ENCODE measurements around the gene LUC7L. TPM values are rescaled to one million over a fixed set of nuclear protein-coding genes. Genes with fewer than 3 reads are reported as not detected.

LUC7L gene
- total and polyA plus RNA-seq, 4 experiments from 2014 or later, result 5.1 to 157 (median 80.1) TPM

DNA sequence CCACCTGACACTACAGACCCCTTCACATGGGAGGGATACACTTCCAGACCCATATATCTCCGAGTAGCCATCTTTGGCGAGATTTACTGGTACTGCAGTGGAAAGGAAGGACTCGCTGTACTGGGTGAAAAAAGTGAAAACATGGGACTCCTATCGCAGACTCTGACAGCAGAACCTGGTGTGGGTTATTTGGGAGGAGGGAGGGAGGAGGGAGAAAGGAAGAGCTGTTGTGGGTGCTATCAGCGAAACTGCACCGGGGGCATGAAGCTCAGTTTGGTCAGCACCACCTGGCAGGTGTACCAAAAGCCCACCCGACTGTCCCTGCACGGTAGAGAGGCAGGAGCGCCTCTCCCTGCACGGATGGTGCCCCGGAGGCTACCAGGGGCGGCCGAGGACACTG lies 44.0 kb downstream of the LUC7L start:
- Histone ChIP-seq H3K9me3 (ENCODE audit: control insufficient read depth in 1 of 2, low read length in 2 of 2) (no peaks in the 10 kb centered on the region), H3K27ac (ENCODE audit: low read depth, low read length) (no peak overlapping the region), H3K27me3 (ENCODE audit: insufficient read depth, low read length) (no peaks in the 10 kb centered on the region), H3K4me3 (ENCODE audit: low read length in 2 of 2) (no peak overlapping the region), H3K4me1 (ENCODE audit: insufficient read depth, low read length) (peaks cover 15% of the 10 kb centered on the region), H3K36me3 (ENCODE audit: insufficient read depth, low read length) (peaks cover 15% of the 10 kb centered on the region)
- peaks cover 0 to 2% (median 0%) of the 10 kb centered on the region in 8 donors for H3K9me3 Mint-ChIP-seq
- H3K36me3 Mint-ChIP-seq, result peaks cover 10 to 19% of the 10 kb centered on the region in 2 donors
- peaks cover 0 to 8% (median 3%) of the 10 kb centered on the region in 4 donors for H3K4me1 Mint-ChIP-seq
- H3K27ac Mint-ChIP-seq, result no peak overlapping the region
- ChIA-PET POLR2A (ENCODE audit: partially characterized antibody) (no interaction called here), CTCF (ENCODE audit: partially characterized antibody) (interaction anchor here (1.2 kb wide), 1 partner anchor 119 kb away, joined by 4 read pairs; no protein-coding TSS in a partner anchor)
- no peak overlapping the region for H3K4me3 Mint-ChIP-seq
- intact Hi-C loops (cut with micrococcal nuclease), result no loop called here
- DNase-seq, result no peak
- H3K27me3 Mint-ChIP-seq, result no peaks in the 10 kb centered on the region

DNA sequence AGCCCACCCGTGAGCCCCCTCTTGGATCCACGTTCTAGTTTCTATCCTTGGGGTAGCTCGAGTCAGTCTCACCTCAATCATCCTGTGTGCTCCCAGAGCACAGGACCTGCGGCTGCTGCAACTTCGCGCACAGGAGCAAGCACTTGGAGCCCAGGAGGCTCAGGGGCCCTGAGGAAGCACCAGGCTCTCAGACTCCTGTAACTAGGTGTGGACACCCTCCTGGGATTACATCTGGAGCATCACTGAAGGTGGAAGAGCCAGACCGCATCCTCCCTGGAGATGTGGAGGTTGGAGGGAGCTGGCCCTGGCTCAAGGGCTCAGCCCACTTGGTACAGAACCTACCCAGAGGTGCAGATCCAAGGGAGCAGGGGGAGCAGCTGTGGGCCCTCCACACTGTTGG lies 46.2 kb downstream of the LUC7L start:
- peaks cover 17% of the 10 kb centered on the region for H3K27me3 ChIP-seq (ENCODE audit: insufficient read depth, low read length)
- H3K4me3 Mint-ChIP-seq, result no peak overlapping the region
- POLR2A ChIA-PET (ENCODE audit: partially characterized antibody), result no interaction called here
- peaks cover 0 to 2% of the 10 kb centered on the region in 2 donors for H3K36me3 Mint-ChIP-seq
- peaks cover 1 to 10% (median 5%) of the 10 kb centered on the region in 4 donors for H3K4me1 Mint-ChIP-seq
- H3K36me3 ChIP-seq (ENCODE audit: insufficient read depth, low read length), result no peaks in the 10 kb centered on the region
- H3K27ac ChIP-seq (ENCODE audit: low read depth, low read length), result no peak overlapping the region
- H3K4me3 ChIP-seq (ENCODE audit: low read length in 2 of 2), result no peak overlapping the region
- CTCF ChIA-PET (ENCODE audit: partially characterized antibody), result interaction anchor here (0.7 to 3.5 kb wide), 11 partner anchors 8 to 179 kb away, joined by 3 to 29 read pairs (median 4); partner anchors contain the start of genes POLR3K and SNRNP25
- no peaks in the 10 kb centered on the region for H3K9me3 ChIP-seq (ENCODE audit: control insufficient read depth in 1 of 2, low read length in 2 of 2)
- H3K27ac Mint-ChIP-seq, result peak overlapping the region in 2 of 7 donors; percentile 8 to 68
- intact Hi-C loops (cut with micrococcal nuclease), result no loop called here
- peaks cover 11 to 12% of the 10 kb centered on the region in 2 donors for H3K27me3 Mint-ChIP-seq
- DNase-seq, result no peak
- peaks cover 21% of the 10 kb centered on the region for H3K4me1 ChIP-seq (ENCODE audit: insufficient read depth, low read length)
- peaks cover 0 to 2% (median 0%) of the 10 kb centered on the region in 8 donors for H3K9me3 Mint-ChIP-seq

DNA sequence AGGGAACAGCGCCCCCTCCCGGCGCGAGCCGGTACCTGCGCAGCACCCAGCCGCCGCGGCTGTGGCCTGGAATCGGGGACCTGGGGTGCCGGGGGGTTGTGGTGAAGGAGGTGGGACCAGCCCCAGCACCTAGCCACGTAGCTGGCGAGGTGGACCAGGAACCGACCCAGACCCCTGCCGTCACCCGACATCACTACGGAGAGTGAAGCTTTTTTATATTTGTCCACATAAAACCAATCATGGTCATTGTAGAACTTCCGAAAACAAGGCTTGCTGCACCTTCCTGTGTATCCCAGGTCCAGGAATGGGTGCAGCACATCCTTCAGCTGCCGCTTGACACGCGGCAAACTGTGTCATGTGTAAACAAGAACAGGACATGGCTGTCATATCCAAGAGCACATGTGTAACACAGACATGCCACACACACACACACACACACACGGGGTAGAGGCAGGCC lies 47.7 kb downstream of the LUC7L start:
- Histone ChIP-seq H3K27ac (ENCODE audit: low read depth, low read length) (no peak overlapping the region), H3K4me1 (ENCODE audit: insufficient read depth, low read length) (peaks cover 21% of the 10 kb centered on the region), H3K36me3 (ENCODE audit: insufficient read depth, low read length) (no peaks in the 10 kb centered on the region), H3K9me3 (ENCODE audit: control insufficient read depth in 1 of 2, low read length in 2 of 2) (no peaks in the 10 kb centered on the region), H3K4me3 (ENCODE audit: low read length in 2 of 2) (no peak overlapping the region), H3K27me3 (ENCODE audit: insufficient read depth, low read length) (peaks cover 24% of the 10 kb centered on the region)
- H3K27me3 Mint-ChIP-seq, result peaks cover 12 to 18% of the 10 kb centered on the region in 2 donors
- ChIA-PET POLR2A (ENCODE audit: partially characterized antibody) (no interaction called here), CTCF (ENCODE audit: partially characterized antibody) (interaction anchor here (0.6 to 3.5 kb wide), 14 partner anchors 10 to 180 kb away, joined by 3 to 29 read pairs (median 4); partner anchors contain the start of genes POLR3K and SNRNP25)
- H3K9me3 Mint-ChIP-seq, result no peaks in the 10 kb centered on the region
- no peaks in the 10 kb centered on the region for H3K36me3 Mint-ChIP-seq
- DNase-seq, result no peak
- peak overlapping the region in 3 of 7 donors; percentile 40 to 70 (median 55) for H3K27ac Mint-ChIP-seq
- intact Hi-C loops (cut with micrococcal nuclease), result loop anchor here (1.0 to 2.0 kb wide), 4 partner anchors 43 to 181 kb away; partner anchors contain the start of gene NPRL3
- peaks cover 2 to 16% (median 9%) of the 10 kb centered on the region in 4 donors for H3K4me1 Mint-ChIP-seq
- H3K4me3 Mint-ChIP-seq, result no peak overlapping the region

DNA sequence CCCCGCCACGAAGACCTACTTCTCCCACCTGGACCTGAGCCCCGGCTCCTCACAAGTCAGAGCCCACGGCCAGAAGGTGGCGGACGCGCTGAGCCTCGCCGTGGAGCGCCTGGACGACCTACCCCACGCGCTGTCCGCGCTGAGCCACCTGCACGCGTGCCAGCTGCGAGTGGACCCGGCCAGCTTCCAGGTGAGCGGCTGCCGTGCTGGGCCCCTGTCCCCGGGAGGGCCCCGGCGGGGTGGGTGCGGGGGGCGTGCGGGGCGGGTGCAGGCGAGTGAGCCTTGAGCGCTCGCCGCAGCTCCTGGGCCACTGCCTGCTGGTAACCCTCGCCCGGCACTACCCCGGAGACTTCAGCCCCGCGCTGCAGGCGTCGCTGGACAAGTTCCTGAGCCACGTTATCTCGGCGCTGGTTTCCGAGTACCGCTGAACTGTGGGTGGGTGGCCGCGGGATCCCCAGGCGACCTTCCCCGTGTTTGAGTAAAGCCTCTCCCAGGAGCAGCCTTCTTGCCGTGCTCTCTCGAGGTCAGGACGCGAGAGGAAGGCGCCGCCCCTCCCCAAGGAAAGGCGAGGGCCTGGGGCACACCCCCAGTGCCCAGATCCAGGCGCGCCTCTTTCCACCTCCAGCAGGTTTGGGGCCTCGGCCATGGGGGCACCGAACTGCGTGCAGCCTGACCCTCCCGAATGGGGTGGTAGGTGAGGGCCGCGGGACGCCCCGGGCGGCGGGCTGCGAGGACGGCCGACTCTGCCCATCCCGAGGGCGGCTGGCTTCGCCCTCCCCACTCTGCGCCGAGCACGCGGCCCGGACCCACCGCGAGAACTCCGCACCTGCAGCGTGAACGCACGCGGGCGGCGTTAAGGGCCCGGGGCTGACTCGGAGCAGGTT lies 48.3 kb downstream of the LUC7L start:
- no peaks in the 10 kb centered on the region for H3K9me3 ChIP-seq (ENCODE audit: control insufficient read depth in 1 of 2, low read length in 2 of 2)
- ChIA-PET POLR2A (ENCODE audit: partially characterized antibody) (interaction anchor here (0.6 to 1.0 kb wide), 2 partner anchors 47 to 115 kb away, joined by 3 read pairs; no protein-coding TSS in a partner anchor), CTCF (ENCODE audit: partially characterized antibody) (interaction anchor here (0.6 to 3.5 kb wide), 12 partner anchors 11 to 162 kb away, joined by 3 to 29 read pairs (median 6); partner anchors contain the start of genes POLR3K and SNRNP25)
- Mint-ChIP-seq H3K9me3 (no peaks in the 10 kb centered on the region), H3K4me3 (peak overlapping the region in 4 of 8 donors; percentile 31 to 63 (median 48)), H3K4me1 (peaks cover 2 to 16% (median 9%) of the 10 kb centered on the region in 4 donors), H3K27me3 (peaks cover 12 to 18% of the 10 kb centered on the region in 2 donors), H3K27ac (no peak overlapping the region), H3K36me3 (no peaks in the 10 kb centered on the region)
- H3K27me3 ChIP-seq (ENCODE audit: insufficient read depth, low read length), result peaks cover 24% of the 10 kb centered on the region
- H3K27ac ChIP-seq (ENCODE audit: low read depth, low read length), result no peak overlapping the region
- H3K4me3 ChIP-seq (ENCODE audit: low read length in 2 of 2), result peak overlapping the region in 1 of 2 donors; percentile 41
- peaks cover 21% of the 10 kb centered on the region for H3K4me1 ChIP-seq (ENCODE audit: insufficient read depth, low read length)
- intact Hi-C loops (cut with micrococcal nuclease), result loop anchor here (1.0 to 2.0 kb wide), 4 partner anchors 42 to 182 kb away; partner anchors contain the start of gene NPRL3
- no peaks in the 10 kb centered on the region for H3K36me3 ChIP-seq (ENCODE audit: insufficient read depth, low read length)
- peak; percentile 79 to 84 (median 82) for DNase-seq

DNA sequence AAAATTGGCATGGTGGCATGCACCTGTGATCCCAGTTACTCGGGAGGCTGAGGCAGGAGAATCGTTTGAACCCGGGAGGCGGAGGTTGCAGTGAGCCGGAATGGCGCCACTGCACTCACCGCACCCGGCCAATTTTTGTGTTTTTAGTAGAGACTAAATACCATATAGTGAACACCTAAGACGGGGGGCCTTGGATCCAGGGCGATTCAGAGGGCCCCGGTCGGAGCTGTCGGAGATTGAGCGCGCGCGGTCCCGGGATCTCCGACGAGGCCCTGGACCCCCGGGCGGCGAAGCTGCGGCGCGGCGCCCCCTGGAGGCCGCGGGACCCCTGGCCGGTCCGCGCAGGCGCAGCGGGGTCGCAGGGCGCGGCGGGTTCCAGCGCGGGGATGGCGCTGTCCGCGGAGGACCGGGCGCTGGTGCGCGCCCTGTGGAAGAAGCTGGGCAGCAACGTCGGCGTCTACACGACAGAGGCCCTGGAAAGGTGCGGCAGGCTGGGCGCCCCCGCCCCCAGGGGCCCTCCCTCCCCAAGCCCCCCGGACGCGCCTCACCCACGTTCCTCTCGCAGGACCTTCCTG lies 49.1 kb downstream of the LUC7L start, which contains the start of gene HBQ1:
Gene HBQ1, plus strand, starts transcription at position 359 of the 575 bp plus-strand sequence. Its CDS starts 28 bp downstream, at position 387.
- H3K9me3 ChIP-seq (ENCODE audit: control insufficient read depth in 1 of 2, low read length in 2 of 2), result no peaks in the 10 kb centered on the region
- H3K27me3 Mint-ChIP-seq, result peaks cover 17 to 23% of the 10 kb centered on the region in 2 donors
- H3K4me1 ChIP-seq (ENCODE audit: insufficient read depth, low read length), result peaks cover 21% of the 10 kb centered on the region
- peak within 1 kb of the TSS in 1 of 2 donors; percentile 41 for H3K4me3 ChIP-seq (ENCODE audit: low read length in 2 of 2)
- no peaks in the 10 kb centered on the region for H3K36me3 ChIP-seq (ENCODE audit: insufficient read depth, low read length)
- H3K9me3 Mint-ChIP-seq, result no peaks in the 10 kb centered on the region
- H3K27me3 ChIP-seq (ENCODE audit: insufficient read depth, low read length), result peaks cover 28% of the 10 kb centered on the region
- DNase-seq, result no peak
- H3K4me1 Mint-ChIP-seq, result peaks cover 3 to 21% (median 11%) of the 10 kb centered on the region in 4 donors
- ChIA-PET POLR2A (ENCODE audit: partially characterized antibody) (interaction anchor here (0.6 to 1.0 kb wide), 2 partner anchors 48 to 115 kb away, joined by 3 read pairs; no protein-coding TSS in a partner anchor), CTCF (ENCODE audit: partially characterized antibody) (interaction anchor here (1.4 to 3.5 kb wide), 2 partner anchors 63 to 73 kb away, joined by 7 to 23 read pairs; no protein-coding TSS in a partner anchor)
- H3K27ac ChIP-seq (ENCODE audit: low read depth, low read length), result no peak within 1 kb of the TSS
- H3K4me3 Mint-ChIP-seq, result peak within 1 kb of the TSS in 7 of 8 donors; percentile 31 to 77 (median 52)
- H3K36me3 Mint-ChIP-seq, result no peaks in the 10 kb centered on the region
- intact Hi-C loops (cut with micrococcal nuclease), result loop anchor here (2.0 kb wide), 2 partner anchors 41 to 183 kb away; partner anchors contain the start of gene NPRL3
- no peak within 1 kb of the TSS for H3K27ac Mint-ChIP-seq

DNA sequence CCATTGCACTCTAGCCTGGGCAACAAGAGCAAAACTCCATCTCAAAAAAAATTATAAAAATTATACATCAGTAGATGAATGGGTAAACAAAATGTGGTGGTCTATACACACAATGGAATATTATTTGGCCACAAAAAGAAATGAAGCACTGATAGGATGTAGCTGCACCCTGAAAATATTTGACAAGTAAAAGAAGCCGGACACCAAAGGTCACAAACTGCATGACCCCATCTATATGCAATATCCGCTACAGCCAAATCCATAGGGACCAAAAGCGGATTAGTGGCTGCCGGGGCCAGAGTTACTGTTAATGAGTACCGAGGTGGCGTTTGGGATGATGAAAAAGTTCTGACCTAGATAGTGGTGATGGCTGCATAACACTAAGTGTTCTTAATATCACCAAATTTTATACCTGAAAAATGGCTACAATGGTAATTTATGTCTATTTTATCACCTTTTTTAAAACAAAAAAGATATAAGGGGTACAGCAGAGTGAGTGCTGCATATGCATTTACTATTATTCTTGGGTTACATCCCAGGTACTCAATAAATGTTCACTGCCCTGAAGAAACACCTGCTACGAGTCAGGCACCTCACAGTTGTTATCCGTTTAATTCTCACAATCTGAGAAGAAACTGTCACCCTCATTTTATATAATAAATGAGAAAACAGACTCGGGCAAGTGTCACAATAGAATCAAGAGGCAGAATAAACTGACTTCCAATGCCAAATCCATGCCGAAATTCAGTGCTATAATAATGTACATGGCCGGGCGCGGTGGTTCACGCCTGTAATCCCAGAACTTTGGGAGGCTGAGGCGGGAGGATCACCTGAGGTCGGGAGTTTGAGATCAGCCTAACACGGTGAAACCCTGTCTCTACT lies 49.8 kb downstream of the LUC7L start:
- Mint-ChIP-seq H3K36me3 (no peaks in the 10 kb centered on the region), H3K4me1 (peaks cover 5 to 28% (median 16%) of the 10 kb centered on the region in 4 donors), H3K4me3 (peak overlapping the region in 6 of 8 donors; percentile 11 to 77 (median 52)), H3K27ac (no peak overlapping the region), H3K27me3 (peaks cover 24 to 30% of the 10 kb centered on the region in 2 donors), H3K9me3 (no peaks in the 10 kb centered on the region)
- intact Hi-C loops (cut with micrococcal nuclease), result loop anchor here (2.0 kb wide), 2 partner anchors 41 to 183 kb away; partner anchors contain the start of gene NPRL3
- CTCF ChIA-PET (ENCODE audit: partially characterized antibody), result interaction anchor here (1.1 to 1.4 kb wide), 2 partner anchors 72 kb away, joined by 4 to 7 read pairs; no protein-coding TSS in a partner anchor
- no peak for DNase-seq
- no peaks in the 10 kb centered on the region for H3K9me3 ChIP-seq (ENCODE audit: control insufficient read depth in 1 of 2, low read length in 2 of 2)
- POLR2A ChIA-PET (ENCODE audit: partially characterized antibody), result no interaction called here
- H3K27me3 ChIP-seq (ENCODE audit: insufficient read depth, low read length), result peaks cover 35% of the 10 kb centered on the region
- no peak overlapping the region for H3K4me3 ChIP-seq (ENCODE audit: low read length in 2 of 2)
- H3K36me3 ChIP-seq (ENCODE audit: insufficient read depth, low read length), result no peaks in the 10 kb centered on the region
- H3K27ac ChIP-seq (ENCODE audit: low read depth, low read length), result no peak overlapping the region
- H3K4me1 ChIP-seq (ENCODE audit: insufficient read depth, low read length), result peaks cover 21% of the 10 kb centered on the region

All from CD4-positive, alpha-beta memory T cell (primary cell).